SK-N-SH treated with all-trans-retinoic acid at 6 μM for 48 hours (cell line): ENCODE measurements around the gene RERE.

Source experiments
- ZFP3 ChIP-seq: fragments of 250-450 bp; sonication (Bioruptor Pico); IDR thresholded peaks from 2 replicates; pipeline ENCODE4 v1.5.0; 2020; ENCODE audit warnings: mild to moderate bottlenecking, moderate library complexity
- TF ChIP-seq, protein P1 (sequence below): fragments of 250-450 bp; sonication (Bioruptor Pico); IDR thresholded peaks from 2 replicates; pipeline ENCODE4 v1.5.0; 2020; ENCODE audit warnings: mild to moderate bottlenecking, moderate library complexity

DNA sequence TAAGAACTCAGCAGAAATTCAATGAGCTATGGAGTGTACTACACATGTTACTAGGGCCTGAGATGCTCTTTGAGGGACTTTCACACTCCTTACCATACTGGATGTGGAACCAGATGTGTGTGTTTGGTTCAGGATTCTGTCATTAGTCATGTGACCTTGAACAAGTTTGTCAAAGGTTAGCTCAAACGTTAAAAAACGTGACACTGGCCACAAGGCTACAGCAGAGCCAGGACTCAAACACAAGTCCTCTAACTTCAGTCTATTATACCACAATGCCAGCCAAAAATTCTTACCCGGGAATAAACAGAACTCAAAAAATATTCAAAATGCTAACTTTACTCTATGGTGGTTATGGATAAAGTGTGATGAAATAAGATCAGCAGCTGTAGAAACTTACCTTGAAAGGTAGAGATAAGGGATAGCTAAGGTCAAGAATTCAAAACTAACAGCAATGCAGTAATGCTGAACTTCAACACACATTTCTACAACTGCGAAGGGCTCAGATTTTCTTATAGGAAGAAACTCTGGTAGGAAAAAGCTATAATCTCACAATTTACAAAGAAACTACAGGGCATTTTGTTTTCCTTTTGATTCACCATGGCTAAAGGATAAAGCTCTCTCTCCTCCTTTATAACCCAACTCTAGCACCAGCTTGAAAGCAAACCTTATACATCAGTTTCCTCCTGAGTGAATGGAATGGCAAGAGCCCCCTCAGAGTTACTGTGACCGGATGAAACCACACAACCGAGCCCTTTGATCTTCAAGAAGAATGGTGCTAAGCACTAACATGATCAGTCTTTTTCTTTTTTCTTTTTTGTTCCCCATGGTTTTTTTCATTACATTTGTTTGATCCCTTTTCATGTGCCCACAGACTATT is 265.6 kb downstream of the RERE start:
- TF ChIP-seq ZFP3 (CRISPR knock-in tag) = no peak
- TF ChIP-seq, protein P1, sequence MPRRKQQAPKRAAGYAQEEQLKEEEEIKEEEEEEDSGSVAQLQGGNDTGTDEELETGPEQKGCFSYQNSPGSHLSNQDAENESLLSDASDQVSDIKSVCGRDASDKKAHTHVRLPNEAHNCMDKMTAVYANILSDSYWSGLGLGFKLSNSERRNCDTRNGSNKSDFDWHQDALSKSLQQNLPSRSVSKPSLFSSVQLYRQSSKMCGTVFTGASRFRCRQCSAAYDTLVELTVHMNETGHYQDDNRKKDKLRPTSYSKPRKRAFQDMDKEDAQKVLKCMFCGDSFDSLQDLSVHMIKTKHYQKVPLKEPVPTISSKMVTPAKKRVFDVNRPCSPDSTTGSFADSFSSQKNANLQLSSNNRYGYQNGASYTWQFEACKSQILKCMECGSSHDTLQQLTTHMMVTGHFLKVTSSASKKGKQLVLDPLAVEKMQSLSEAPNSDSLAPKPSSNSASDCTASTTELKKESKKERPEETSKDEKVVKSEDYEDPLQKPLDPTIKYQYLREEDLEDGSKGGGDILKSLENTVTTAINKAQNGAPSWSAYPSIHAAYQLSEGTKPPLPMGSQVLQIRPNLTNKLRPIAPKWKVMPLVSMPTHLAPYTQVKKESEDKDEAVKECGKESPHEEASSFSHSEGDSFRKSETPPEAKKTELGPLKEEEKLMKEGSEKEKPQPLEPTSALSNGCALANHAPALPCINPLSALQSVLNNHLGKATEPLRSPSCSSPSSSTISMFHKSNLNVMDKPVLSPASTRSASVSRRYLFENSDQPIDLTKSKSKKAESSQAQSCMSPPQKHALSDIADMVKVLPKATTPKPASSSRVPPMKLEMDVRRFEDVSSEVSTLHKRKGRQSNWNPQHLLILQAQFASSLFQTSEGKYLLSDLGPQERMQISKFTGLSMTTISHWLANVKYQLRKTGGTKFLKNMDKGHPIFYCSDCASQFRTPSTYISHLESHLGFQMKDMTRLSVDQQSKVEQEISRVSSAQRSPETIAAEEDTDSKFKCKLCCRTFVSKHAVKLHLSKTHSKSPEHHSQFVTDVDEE = no peak
